PFSK-1 (cell line): ENCODE data around the gene PON2.

Experiments
- FOXP2 ChIP-seq: optimal IDR thresholded peaks from 2 replicates; pipeline ENCODE3; 2011; ENCODE audit warnings: borderline replicate concordance, control low read depth, inconsistent platforms; ENCODE audit not compliant: insufficient read depth; ENCODE audit errors: extremely low read length, extremely low read depth
- POLR2AphosphoS5 ChIP-seq: IDR thresholded peaks from 2 replicates; pipeline ENCODE4 v1.6.1; 2012; ENCODE audit warnings: low read depth, mild to moderate bottlenecking, control low read depth, low read length, moderate library complexity
- SIN3A ChIP-seq: IDR thresholded peaks from 2 replicates; pipeline ENCODE4 v1.6.1; 2012; ENCODE audit warnings: mild to moderate bottlenecking, low read length, moderate library complexity, borderline replicate concordance; ENCODE audit not compliant: insufficient read depth
- TAF1 ChIP-seq: IDR thresholded peaks from 2 replicates; pipeline ENCODE4 v1.6.1; 2012; ENCODE audit warnings: low read length, control low read depth, borderline replicate concordance; ENCODE audit not compliant: insufficient read depth
- TF ChIP-seq, protein P1 (sequence below), 2 experiments: IDR thresholded peaks; 2 replicates each; pipeline versions ENCODE4 v1.6.1 to v1.8.0; 2011 to 2012; ENCODE audit warnings: low read depth in 2 of 2, low read length in 2 of 2, control low read depth in 1 of 2, inconsistent platforms in 1 of 2, mild to moderate bottlenecking in 1 of 2, moderate library complexity in 1 of 2; ENCODE audit not compliant: insufficient read depth in 1 of 2

The PON2 gene

DNA sequence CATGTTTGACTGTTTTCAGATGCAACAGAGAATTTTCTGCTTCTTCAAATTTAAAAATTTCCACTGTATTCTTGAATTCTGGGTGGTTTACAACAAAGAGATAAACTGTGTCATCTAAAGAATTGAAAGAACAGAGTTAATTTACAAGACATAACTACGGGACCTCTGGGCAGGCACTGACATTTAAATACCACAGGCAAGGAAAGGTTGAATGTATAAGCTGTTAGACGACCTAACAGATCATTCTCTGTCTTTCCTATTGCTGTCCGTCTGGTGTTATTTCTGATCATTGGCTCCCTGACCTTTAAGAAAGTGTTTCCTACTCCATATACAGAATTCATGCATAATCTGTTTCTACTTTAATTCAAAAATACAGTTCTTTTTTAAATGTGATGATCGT lies 23.2 kb downstream of the PON2 start:
- TF ChIP-seq TAF1 (no peak), FOXP2 (no peak), POLR2AphosphoS5 (no peak), SIN3A (no peak)
- TF ChIP-seq, protein P1, sequence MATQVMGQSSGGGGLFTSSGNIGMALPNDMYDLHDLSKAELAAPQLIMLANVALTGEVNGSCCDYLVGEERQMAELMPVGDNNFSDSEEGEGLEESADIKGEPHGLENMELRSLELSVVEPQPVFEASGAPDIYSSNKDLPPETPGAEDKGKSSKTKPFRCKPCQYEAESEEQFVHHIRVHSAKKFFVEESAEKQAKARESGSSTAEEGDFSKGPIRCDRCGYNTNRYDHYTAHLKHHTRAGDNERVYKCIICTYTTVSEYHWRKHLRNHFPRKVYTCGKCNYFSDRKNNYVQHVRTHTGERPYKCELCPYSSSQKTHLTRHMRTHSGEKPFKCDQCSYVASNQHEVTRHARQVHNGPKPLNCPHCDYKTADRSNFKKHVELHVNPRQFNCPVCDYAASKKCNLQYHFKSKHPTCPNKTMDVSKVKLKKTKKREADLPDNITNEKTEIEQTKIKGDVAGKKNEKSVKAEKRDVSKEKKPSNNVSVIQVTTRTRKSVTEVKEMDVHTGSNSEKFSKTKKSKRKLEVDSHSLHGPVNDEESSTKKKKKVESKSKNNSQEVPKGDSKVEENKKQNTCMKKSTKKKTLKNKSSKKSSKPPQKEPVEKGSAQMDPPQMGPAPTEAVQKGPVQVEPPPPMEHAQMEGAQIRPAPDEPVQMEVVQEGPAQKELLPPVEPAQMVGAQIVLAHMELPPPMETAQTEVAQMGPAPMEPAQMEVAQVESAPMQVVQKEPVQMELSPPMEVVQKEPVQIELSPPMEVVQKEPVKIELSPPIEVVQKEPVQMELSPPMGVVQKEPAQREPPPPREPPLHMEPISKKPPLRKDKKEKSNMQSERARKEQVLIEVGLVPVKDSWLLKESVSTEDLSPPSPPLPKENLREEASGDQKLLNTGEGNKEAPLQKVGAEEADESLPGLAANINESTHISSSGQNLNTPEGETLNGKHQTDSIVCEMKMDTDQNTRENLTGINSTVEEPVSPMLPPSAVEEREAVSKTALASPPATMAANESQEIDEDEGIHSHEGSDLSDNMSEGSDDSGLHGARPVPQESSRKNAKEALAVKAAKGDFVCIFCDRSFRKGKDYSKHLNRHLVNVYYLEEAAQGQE (IDR thresholded peaks at IDR 0.05; ENCODE audit: insufficient read depth in 1 of 2, low read depth in 2 of 2, low read length in 2 of 2): no peak

DNA sequence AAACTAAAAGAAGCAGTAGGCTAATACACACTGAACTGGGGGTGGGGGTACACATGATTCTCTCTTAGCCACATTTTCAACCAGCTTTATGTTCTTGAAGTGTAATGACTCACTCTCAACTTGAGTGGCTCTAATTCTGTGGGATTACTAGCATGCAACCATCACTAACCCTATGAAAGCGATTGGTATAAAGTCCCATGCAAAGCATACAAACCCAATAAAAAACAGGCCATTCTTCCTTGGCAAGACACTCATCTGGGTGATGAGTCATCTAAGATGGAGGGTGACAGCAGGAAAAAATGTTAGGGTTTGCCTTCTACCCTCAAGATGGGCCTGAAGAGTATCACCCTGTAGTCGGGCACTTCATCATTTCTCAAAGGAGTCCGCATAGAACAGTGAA lies 23.8 kb downstream of the PON2 start:
- TF ChIP-seq POLR2AphosphoS5: no peak
- TF ChIP-seq TAF1: no peak
- TF ChIP-seq, protein P1 (IDR thresholded peaks at IDR 0.05; ENCODE audit: insufficient read depth in 1 of 2, low read depth in 2 of 2, low read length in 2 of 2): no peak
- TF ChIP-seq FOXP2: no peak
- no peak for TF ChIP-seq SIN3A

DNA sequence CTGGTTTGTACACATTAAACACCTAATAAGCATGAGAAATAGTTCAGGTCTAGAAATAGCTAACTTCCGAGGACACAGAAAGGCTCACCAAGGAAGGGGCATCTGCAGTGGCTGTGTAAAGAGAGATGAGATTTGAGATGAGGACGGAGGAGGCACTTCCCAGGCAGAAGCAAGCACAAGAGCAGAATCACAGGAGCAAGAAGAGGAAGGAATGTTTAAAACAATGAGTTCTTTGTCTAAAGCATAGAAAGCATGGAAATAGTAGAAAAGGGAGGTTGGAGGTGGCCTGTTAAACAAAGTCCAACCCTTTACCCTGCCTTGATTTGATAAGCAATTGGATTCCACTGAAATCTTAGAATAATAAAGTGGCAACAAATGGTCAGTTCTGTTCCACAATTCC lies 27.1 kb downstream of the PON2 start:
- TF ChIP-seq, protein P1 (IDR thresholded peaks at IDR 0.05; ENCODE audit: insufficient read depth in 1 of 2, low read depth in 2 of 2, low read length in 2 of 2): no peak
- TF ChIP-seq SIN3A: no peak
- TF ChIP-seq FOXP2: no peak
- TF ChIP-seq POLR2AphosphoS5: no peak
- no peak for TF ChIP-seq TAF1

DNA sequence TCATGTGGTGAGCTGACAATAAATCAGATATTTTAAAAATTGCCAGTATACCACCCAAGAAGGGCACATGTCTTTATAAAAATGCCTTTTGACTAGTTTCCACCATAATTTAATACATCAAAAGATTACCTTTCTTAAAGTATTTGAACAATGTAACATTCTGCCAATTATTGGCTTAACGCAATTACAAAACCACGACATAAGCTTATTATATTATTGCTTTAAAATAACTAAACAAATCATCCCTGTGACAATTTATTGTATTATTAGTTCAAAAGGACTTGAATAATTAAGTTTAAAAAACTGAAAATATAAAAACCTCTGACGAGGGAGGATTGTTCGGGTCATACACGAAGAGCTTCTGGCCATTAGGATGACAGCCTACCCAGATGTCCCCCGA lies 29.0 kb downstream of the PON2 start:
- TF ChIP-seq TAF1 (no peak), SIN3A (no peak), FOXP2 (no peak), POLR2AphosphoS5 (no peak)

DNA sequence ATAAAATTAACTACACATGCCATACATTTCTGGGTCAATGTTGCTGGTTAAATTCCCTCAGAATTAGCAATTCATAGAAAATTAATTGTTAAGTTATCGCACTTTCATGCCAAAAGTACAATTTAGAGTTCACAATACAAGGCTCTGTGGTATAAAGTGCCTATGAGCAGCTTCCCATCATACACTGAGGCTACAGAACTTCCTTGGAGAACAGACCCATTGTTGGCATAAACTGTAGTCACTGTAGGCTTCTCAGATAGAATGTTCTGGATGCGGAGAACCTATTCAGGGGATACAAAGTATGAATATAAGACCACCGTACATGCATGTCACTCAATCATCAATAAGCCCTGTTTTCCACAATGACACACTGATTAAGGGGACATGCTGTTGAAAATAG lies 29.6 kb downstream of the PON2 start:
- TF ChIP-seq SIN3A (no peak), FOXP2 (no peak), TAF1 (no peak), POLR2AphosphoS5 (no peak)
- TF ChIP-seq, protein P1 (IDR thresholded peaks at IDR 0.05; ENCODE audit: insufficient read depth in 1 of 2, low read depth in 2 of 2, low read length in 2 of 2): no peak
